Stimulated activated CD4-positive, alpha-beta T cell treated with anti-CD3 and anti-CD28 coated beads, Interleukin-15, amount 100 ng/mL, for 48 hours (primary cell): Measurements from ENCODE around the gene CYP2B6.
"Not testable (repeated sequence)": the region's sequence is repeated elsewhere in the genome, so short reads cannot be mapped to it uniquely, and the experiment has no call there.

Experiments used
- DNase-seq, 2 donors: peaks; one replicate each; pipeline ENCODE4 v3.0.0-alpha.2; 2020; ENCODE audit warnings: low read depth in 2 of 2

The CYP2B6 gene

DNA sequence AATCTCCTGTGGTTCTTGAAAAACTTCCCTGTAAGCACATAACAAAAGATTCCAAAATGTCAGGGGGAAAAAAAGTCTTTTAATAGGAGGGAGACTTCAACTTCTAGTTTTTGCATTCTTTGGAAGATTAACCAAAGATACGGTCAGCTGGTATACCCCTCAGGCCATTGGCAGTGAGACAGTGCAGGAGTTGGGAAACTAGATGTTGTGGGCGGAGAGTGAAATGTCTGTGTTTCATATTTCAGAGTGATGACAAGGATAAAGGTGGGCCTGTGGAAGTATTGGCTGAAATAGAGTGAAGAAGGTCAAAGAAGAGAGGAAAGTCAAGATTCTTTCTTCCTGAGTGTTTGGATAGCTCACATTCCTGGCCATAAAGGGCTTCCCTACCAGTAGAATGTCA lies 40.8 kb downstream of the CYP2B6 start:
- no peak for DNase-seq

DNA sequence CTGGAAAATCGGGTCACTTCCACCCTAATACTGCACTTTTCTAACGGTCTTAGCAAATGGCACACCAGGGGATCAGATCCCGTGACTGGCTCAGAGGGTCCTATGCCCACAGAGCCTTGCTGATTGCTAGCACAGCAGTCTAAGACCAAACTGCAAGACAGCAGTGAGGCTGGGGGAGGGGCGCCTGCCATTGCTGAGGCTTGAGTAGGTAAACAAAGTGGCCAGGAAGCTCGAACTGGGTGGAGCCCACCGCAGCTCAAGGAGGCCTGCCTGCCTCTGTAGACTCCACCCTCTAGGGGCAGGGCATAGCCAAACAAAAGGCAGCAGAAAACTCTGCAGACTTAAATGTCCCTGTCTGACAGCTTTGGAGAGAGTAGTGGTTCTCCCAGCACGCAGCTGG lies 42.2 kb downstream of the CYP2B6 start:
- DNase-seq, result not testable (repeated sequence)

DNA sequence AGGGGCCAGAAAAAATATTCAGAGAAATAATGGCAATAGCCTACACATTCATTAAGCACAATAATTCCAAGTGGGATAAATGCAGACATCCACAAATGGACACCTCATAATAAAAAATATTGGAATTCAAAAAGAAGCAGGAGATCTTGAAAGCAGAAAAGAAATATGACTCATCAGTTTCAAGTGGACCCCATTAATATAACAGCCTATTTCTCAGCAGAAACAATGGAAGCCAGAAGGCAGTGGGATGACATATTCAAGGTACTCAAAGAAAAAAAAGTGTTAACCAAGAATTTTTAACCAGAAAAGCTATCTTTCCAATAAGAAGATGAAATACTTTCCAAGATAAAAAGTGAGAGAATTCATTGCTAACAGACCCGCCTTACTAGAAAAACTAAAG lies 48.7 kb downstream of the CYP2B6 start:
- DNase-seq, result no peak

DNA sequence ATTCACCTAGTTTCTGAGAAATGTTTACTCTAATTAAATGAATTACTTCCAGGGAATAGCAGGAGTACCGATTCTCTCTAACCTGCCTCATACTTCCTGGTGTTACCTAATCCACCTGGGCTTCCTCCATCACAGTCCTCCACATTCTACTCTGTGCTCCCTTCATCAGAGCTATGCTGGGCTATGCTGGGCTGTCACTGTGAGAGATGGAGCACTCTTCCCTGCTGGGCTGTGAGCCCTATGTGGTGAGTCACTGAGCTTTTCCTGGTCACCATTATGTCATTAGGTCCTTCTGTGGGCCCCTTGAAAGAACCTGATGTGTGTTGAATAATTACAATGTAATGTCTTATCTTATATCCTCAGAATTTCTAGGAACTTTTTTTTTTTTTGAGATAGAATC lies 54.0 kb downstream of the CYP2B6 start:
- not testable (repeated sequence) for DNase-seq

DNA sequence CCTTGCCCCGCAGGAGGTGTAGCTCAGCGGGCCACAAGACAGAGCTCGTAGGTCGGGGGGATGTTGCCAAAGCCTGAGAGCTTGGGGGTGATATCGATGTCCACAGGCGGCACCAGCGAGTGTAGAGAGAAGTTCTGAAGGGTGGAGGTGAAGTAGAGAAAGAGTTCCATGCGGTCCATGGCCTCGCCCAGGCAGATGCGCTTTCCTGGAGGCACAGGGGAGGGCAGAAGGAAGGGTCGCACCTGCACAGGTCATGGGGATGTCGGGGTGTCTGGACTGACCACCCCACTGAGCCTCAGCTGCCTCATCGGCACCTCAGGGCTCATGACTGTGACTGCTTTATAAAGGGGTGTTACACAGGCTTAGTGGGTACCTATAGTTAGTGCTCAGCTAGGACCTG lies 59.3 kb downstream of the CYP2B6 start:
- no peak for DNase-seq

DNA sequence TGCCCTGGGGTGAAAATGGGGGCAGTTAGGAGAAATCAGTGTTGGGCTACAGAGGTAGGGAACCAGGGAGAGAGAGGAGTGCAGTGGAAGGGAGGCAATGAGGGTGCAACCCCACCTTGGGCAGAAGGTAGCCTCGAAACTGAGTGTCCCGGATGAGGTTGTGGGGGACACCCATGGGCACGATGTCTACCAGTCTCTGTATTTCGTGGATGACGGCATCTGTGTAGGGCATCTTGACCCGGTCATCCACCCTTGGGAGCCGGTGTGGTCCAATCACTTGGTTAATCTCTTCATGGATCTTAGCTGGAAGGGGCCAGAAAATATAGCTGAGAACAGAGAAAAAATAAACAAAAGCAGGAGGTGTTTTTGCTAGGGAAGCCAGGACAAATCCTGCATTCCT lies 61.1 kb downstream of the CYP2B6 start:
- not testable (repeated sequence) for DNase-seq

DNA sequence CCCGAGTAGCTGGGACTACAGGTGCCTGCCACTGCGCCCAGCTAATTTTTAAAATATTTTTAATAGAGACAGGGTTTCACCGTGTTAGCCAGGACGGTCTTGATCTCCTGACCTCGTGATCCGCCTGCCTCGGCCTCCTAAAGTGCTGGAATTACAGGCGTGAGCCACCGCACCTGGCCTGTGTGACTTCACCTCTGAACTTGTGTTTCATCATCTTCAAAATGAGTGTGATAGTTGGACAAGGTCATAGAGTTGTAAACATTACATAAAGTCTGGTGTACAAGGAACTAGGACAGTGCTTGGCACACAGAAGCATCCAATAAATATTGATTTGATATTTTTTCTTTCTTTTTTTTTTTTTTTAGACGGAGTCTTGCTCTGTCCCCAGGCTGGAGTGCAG lies 62.2 kb downstream of the CYP2B6 start:
- DNase-seq, result not testable (repeated sequence)

DNA sequence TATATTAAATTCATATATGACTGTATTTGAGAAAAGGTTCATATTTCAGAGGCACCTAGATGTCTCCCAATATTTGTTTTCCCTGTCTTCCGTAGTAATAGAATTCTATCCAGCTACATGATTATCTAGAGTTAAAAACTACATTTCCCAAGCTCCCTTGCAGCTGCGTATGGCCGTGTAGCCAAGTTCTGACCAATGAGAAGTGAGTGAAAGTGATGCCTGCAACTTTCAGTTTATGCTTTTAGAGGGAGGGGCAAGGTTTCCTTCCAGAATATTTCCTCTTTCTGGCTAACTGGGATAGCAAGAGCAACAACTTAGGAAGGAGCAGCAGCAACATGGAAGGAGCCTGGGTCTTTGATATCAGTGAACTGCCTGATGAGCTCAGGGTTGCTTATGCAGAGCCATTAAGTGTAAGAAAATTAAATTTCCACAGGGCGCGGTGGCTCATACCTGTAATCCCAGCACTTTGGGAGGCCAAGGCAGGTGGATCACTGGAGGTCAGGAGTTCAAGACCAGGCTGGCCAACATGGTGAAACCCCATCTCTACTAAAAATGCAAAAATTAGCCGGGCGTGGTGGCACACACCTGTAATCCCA lies 74.0 kb downstream of the CYP2B6 start:
- DNase-seq, result no peak
